ENCODE data around the gene KDELR1. TPM values are rescaled to one million over a fixed set of nuclear protein-coding genes. Genes with fewer than 3 reads are reported as not detected.

The KDELR1 gene
- total RNA-seq, 1 donor from 2014 or later = 227 TPM

DNA sequence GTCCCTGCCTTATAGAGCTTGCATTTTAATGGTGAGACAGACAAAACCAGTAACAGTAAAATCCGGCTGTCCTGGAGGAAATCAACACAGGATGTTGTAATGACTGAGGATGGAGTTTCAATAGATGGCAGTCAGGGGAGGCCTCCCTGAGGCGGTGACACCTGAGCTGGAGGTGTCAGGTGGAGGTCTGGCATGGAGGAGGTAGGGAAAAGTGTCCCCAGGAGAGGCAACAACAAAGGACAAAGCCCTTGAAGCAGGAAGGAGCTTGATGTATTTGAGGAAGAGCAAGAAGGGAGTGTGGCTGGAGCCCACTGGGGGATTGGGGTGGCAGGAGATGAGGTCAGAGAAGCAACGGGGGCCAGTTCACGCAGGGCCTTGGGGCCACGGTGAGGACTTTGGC lies 9.9 kb upstream of the KDELR1 start:
- no peak overlapping the region for H3K27ac Mint-ChIP-seq
- TF ChIP-seq CTCF (conservative IDR thresholded peaks at IDR 0.05) = no peak
- H3K36me3 Mint-ChIP-seq = peaks cover 4% of the 10 kb centered on the region
- no peak for DNase-seq (ENCODE audit: extremely low spot score, unreplicated experiment)
- peaks cover 23% of the 10 kb centered on the region for H3K4me1 Mint-ChIP-seq (ENCODE audit: unreplicated experiment)
- no peak overlapping the region for H3K4me3 Mint-ChIP-seq
- H3K27me3 Mint-ChIP-seq = peaks cover 26% of the 10 kb centered on the region
- no peaks in the 10 kb centered on the region for H3K9me3 Mint-ChIP-seq

DNA sequence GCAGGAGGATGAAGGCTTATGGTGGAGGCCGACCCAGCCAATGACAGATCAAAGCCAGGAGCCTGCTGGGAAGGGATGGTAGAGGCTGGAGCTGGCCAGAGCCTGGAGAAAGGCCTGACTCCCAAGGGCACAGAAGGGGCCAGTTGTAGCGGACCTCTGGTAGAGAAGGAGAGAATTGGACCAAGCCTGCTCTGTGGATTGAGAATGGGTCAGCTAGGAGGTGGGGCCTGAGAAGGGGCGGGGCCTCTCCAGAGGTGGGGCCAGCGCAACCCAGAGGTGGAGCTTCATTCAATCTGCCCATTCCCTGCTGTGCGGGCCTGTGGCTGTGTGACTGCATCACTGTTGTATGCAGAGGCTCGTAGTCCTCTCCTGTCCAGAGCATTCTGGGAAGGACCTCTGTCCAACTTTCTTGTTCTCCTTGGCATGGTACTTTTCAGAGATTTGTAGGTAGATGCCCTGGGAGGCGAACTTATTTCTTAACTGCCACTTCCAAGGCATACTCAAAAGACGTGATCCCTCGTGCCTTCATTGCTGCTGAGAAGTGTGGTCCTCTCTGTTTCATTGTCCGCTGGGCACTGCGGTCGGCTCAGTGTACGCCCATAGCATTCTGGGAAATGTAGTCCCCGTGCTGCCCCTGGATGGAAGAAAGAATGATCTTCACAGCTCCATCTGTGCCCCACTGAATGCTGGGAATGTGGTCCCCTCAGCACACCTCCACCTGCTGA lies 8.8 kb upstream of the KDELR1 start:
- H3K9me3 Mint-ChIP-seq = no peaks in the 10 kb centered on the region
- TF ChIP-seq CTCF (conservative IDR thresholded peaks at IDR 0.05) = no peak
- peak overlapping the region; percentile 88 for H3K27ac Mint-ChIP-seq
- H3K4me3 Mint-ChIP-seq = peak overlapping the region; percentile 88
- peaks cover 34% of the 10 kb centered on the region for H3K27me3 Mint-ChIP-seq
- peaks cover 4% of the 10 kb centered on the region for H3K36me3 Mint-ChIP-seq
- peaks cover 28% of the 10 kb centered on the region for H3K4me1 Mint-ChIP-seq (ENCODE audit: unreplicated experiment)
- no peak for DNase-seq (ENCODE audit: extremely low spot score, unreplicated experiment)

DNA sequence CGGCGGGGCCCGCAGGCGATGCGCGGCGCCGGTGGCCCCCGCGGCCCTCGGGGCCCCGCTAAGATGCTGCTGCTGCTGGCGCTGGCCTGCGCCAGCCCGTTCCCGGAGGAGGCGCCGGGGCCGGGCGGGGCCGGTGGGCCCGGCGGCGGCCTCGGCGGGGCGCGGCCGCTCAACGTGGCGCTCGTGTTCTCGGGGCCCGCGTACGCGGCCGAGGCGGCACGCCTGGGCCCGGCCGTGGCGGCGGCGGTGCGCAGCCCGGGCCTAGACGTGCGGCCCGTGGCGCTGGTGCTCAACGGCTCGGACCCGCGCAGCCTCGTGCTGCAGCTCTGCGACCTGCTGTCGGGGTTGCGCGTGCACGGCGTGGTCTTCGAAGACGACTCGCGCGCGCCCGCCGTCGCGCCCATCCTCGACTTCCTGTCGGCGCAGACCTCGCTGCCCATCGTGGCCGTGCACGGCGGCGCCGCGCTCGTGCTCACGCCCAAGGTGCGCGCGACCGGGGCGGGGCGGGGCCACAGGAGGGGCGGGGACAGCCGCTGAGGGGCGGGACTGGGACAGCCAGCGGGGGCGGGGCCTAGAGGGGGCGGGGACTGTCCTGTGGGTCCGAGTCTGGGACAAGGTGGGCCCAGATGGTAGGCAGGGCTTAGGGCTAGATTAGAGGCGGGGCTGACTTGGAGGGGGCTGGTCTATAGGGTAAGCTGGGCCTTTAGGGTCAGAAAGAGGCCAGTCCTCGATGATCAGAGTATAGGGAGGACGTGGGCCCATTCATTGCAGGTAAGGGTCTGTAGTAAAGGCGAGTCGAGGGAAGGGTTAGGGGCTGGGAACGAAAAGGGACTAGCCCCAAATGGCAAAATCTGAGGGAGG lies 7.3 kb upstream of the KDELR1 start:
- DNase-seq (ENCODE audit: extremely low spot score, unreplicated experiment) = peak; percentile 89
- peaks cover 48% of the 10 kb centered on the region for H3K27me3 Mint-ChIP-seq
- H3K4me1 Mint-ChIP-seq (ENCODE audit: unreplicated experiment) = peaks cover 26% of the 10 kb centered on the region
- no peak for TF ChIP-seq CTCF (conservative IDR thresholded peaks at IDR 0.05)
- no peaks in the 10 kb centered on the region for H3K9me3 Mint-ChIP-seq
- peaks cover 4% of the 10 kb centered on the region for H3K36me3 Mint-ChIP-seq
- peak overlapping the region; percentile 81 for H3K4me3 Mint-ChIP-seq
- H3K27ac Mint-ChIP-seq = no peak overlapping the region

GRCh38 chr19:48398102-48398374 lies 6.7 kb upstream of the KDELR1 start:
- DNase-seq (ENCODE audit: extremely low spot score, unreplicated experiment) = no peak

More at GRCh38 chr19:48398102-48398374, 6.7 kb upstream of the KDELR1 start:
- no peak for TF ChIP-seq CTCF (conservative IDR thresholded peaks at IDR 0.05)
- Mint-ChIP-seq H3K4me3 (peak overlapping the region; percentile 86), H3K36me3 (peaks cover 4% of the 10 kb centered on the region), H3K9me3 (no peaks in the 10 kb centered on the region), H3K27ac (peak overlapping the region; percentile 78), H3K4me1 (ENCODE audit: unreplicated experiment) (peaks cover 23% of the 10 kb centered on the region), H3K27me3 (peaks cover 48% of the 10 kb centered on the region)

Data from type B pancreatic cell (in vitro differentiated cells).